HepG2 (cell line): ENCODE data around the gene GPC4. TPM values are rescaled to one million over a fixed set of nuclear protein-coding genes. Genes with fewer than 3 reads are reported as not detected.

Source experiments
- ATAC-seq: fragments of 200-7000 bp; cut with Tn5 transposase; 3 replicates; pipeline ENCODE4 v1.9.1; 2020; ENCODE audit warnings: mild to moderate bottlenecking, moderate library complexity
- BruUV-seq: library from RNA; stranded (reverse); fragments of 400-500 nt; replicated peaks from 2 replicates; lab custom pipeline; 2021; lab: Mats Ljungman, UMichigan
- CTCF ChIA-PET: fragments of 300-600 bp; formaldehyde crosslinking; extraction: SDS; loops from one replicate; lab custom pipeline; 2021; ENCODE audit warnings: low total read pairs, inconsistent platforms, low intra/inter-chr PET ratio; lab: Yijun Ruan, JAX
- POLR2A ChIA-PET: fragments of 350-600 bp; sonication (Branson Sonifier 250); formaldehyde crosslinking; loops from one replicate; lab custom pipeline; 2020; ENCODE audit warnings: antibody characterized with exemption, inconsistent platforms; lab: Yijun Ruan, JAX
- DNase-seq: peaks from one replicate; pipeline ENCODE4 v3.0.0-alpha.2; 2015; ENCODE audit warnings: low spot score
- FAIRE-seq: peaks from 3 replicates; lab custom pipeline; 2011; peaks lifted over from hg19 to GRCh38; lab: Jason Lieb, UNC
- H2AFZ ChIP-seq: one replicate; pipeline ENCODE4 v1.6.1; 2011; ENCODE audit warnings: low read length, inconsistent platforms
- H3K27ac ChIP-seq: fragments of 300-600 bp; 3 replicates; pipeline ENCODE4 v1.8.0; 2011; ENCODE audit warnings: mixed run types, mild to moderate bottlenecking, mixed read lengths, low read length, inconsistent platforms; ENCODE audit not compliant: insufficient read depth; ENCODE audit errors: extremely low read length
- H3K27me3 ChIP-seq, 2 experiments: fragments of 200-600 bp in 1 of 2; 2 replicates in 1 of 2; 3 replicates in 1 of 2; pipeline versions ENCODE4 v1.6.0 to v1.8.0; 2011; ENCODE audit warnings: low read length in 2 of 2, mild to moderate bottlenecking in 2 of 2, moderate library complexity in 2 of 2, inconsistent platforms in 1 of 2; ENCODE audit not compliant: insufficient read depth in 2 of 2, control insufficient read depth in 1 of 2
- H3K36me3 ChIP-seq, 2 experiments: fragments of 200-600 bp in 1 of 2; replicated peaks in 1 of 2; 2 replicates in 1 of 2; 3 replicates in 1 of 2; pipeline versions ENCODE4 v1.5.1 to v1.8.0; 2011; ENCODE audit warnings: low read length in 2 of 2, inconsistent platforms in 1 of 2; ENCODE audit not compliant: insufficient read depth in 2 of 2, control insufficient read depth in 1 of 2
- H3K4me1 ChIP-seq: 2 replicates; pipeline ENCODE4 v1.5.1; 2012; ENCODE audit warnings: low read length, inconsistent platforms; ENCODE audit not compliant: insufficient read depth
- H3K4me2 ChIP-seq: 2 replicates; pipeline ENCODE4 v1.6.0; 2011; ENCODE audit warnings: low read depth, low read length, inconsistent platforms
- H3K4me3 ChIP-seq, 3 experiments: fragments of 200-600 bp in 1 of 3; sonication (generic), shearing (Covaris generic) in 1 of 3; replicated peaks in 1 of 3; 2 replicates each; pipeline ENCODE4 v1.5.1; 2011 to 2016; ENCODE audit warnings: low read length in 3 of 3, inconsistent platforms in 2 of 3, low read depth in 2 of 3, mild to moderate bottlenecking in 2 of 3, control low read depth in 1 of 3, mixed read lengths in 1 of 3; ENCODE audit not compliant: insufficient read depth in 1 of 3
- H3K79me2 ChIP-seq: one replicate; pipeline ENCODE4 v1.6.1; 2011; ENCODE audit warnings: low read length, inconsistent platforms; ENCODE audit not compliant: insufficient read depth
- H3K9ac ChIP-seq: 2 replicates; pipeline ENCODE4 v1.6.0; 2011; ENCODE audit warnings: mild to moderate bottlenecking, low read depth, low read length, inconsistent platforms; ENCODE audit not compliant: insufficient read depth
- H3K9me3 ChIP-seq: 2 replicates; pipeline ENCODE4 v1.5.1; 2012; ENCODE audit warnings: mild to moderate bottlenecking, low read length
- H4K20me1 ChIP-seq: 2 replicates; pipeline ENCODE4 v1.6.0; 2011; ENCODE audit warnings: inconsistent platforms, mild to moderate bottlenecking, low read length, moderate library complexity; ENCODE audit not compliant: insufficient read depth
- ARNTL ChIP-seq: sonication (generic); formaldehyde crosslinking; IDR thresholded peaks from 2 replicates; pipeline ENCODE4 v1.4.0; 2020; ENCODE audit warnings: mild to moderate bottlenecking, missing genetic modification reagents
- BRF2 ChIP-seq: sonication (generic); formaldehyde crosslinking; IDR thresholded peaks from 2 replicates; pipeline ENCODE4 v1.8.1; 2022; ENCODE audit warnings: mild to moderate bottlenecking, missing genetic modification reagents
- FOXK2 ChIP-seq: fragments of 450-650 bp; IDR thresholded peaks from 2 replicates; pipeline ENCODE4 v1.6.1; 2016
- FOXM1 ChIP-seq: sonication (generic); formaldehyde crosslinking; IDR thresholded peaks from 2 replicates; pipeline ENCODE4 v1.5.0; 2020; ENCODE audit warnings: missing genetic modification reagents
- GATAD1 ChIP-seq: IDR thresholded peaks from 2 replicates; pipeline ENCODE4 v1.6.1; 2016; ENCODE audit warnings: missing genetic modification reagents, missing compliant biosample characterization
- KDM6A ChIP-seq: IDR thresholded peaks from 2 replicates; pipeline ENCODE4 v1.6.1; 2016; ENCODE audit warnings: low read depth
- MAZ ChIP-seq, 2 experiments: sonication (generic) in 1 of 2; formaldehyde crosslinking in 1 of 2; IDR thresholded peaks; 2 replicates each; pipeline versions ENCODE4 v1.5.0 to v1.6.1; 2012 to 2020; ENCODE audit warnings: low read depth in 2 of 2, mild to moderate bottlenecking in 2 of 2, borderline replicate concordance in 1 of 2, improper control_type of control experiment in 1 of 2, low read length in 1 of 2, missing genetic modification reagents in 1 of 2, moderate library complexity in 1 of 2
- PRPF4 ChIP-seq: fragments of 200-400 bp; formaldehyde crosslinking; IDR thresholded peaks from 2 replicates; pipeline ENCODE4 v1.6.1; 2016; ENCODE audit warnings: low read length, low read depth; ENCODE audit not compliant: poor library complexity, severe bottlenecking
- ZNF224 ChIP-seq: sonication (generic); formaldehyde crosslinking; IDR thresholded peaks from 2 replicates; pipeline ENCODE4 v1.5.0; 2020; ENCODE audit warnings: mild to moderate bottlenecking, missing genetic modification reagents
- ZNF746 ChIP-seq: sonication (generic); formaldehyde crosslinking; IDR thresholded peaks from 2 replicates; pipeline ENCODE4 v1.8.0; 2022; ENCODE audit warnings: mild to moderate bottlenecking, missing genetic modification reagents
- ZNF788 ChIP-seq: sonication (generic); formaldehyde crosslinking; IDR thresholded peaks from 2 replicates; pipeline ENCODE4 v1.5.0; 2020; ENCODE audit warnings: mild to moderate bottlenecking, missing genetic modification reagents, borderline replicate concordance
- WGBS: methylation state at CpG from one replicate; pipeline ENCODE4 v1.1.6; 2017; ENCODE audit warnings: low lambda C conversion rate; 5-methylcytosine and 5-hydroxymethylcytosine counted together
- in situ Hi-C: cut with HindIII; loops from 2 replicates; pipeline ENCODE4 v1.10.0; 2017; ENCODE audit warnings: low pct_unique_long_range_greater_than_20kb; ENCODE audit not compliant: extremely low pct_ligation_motif_present
- intact Hi-C: fragments of 100-400 bp; cut with micrococcal nuclease; formaldehyde crosslinking; loops from one replicate; pipeline ENCODE4 v1.10.0; 2022; ENCODE audit not compliant: unreplicated experiment
- polyA plus RNA-seq, 8 experiments: library from polyadenylated mRNA; depleted of rRNA in 3 of 8; stranded (reverse) in 7 of 8; unstranded in 1 of 8; fragments of >200 nt; fragmentation: Illumina TruSeq in 4 of 8; extraction: Trizol in 4 of 8; gene quantifications; 2 replicates each; pipeline versions ENCODE4 v1.2.1 to v1.2.3, GENCODE V29; 2011 to 2016; ENCODE audit warnings: low read depth in 4 of 8, missing spikeins in 1 of 8, mixed read lengths in 1 of 8; ENCODE audit not compliant: insufficient read depth in 1 of 8
- total RNA-seq, 5 experiments: library from RNA; depleted of rRNA; stranded (reverse); fragments of >200 nt; fragmentation: Illumina TruSeq; extraction: Trizol; gene quantifications; 2 replicates each; pipeline ENCODE4 v1.2.3, GENCODE V29; 2016; ENCODE audit warnings: low read depth in 1 of 5

GPC4 gene
- total and polyA plus RNA-seq, 2 of the 13 experiments (the other 11 are each of a cell fraction or from before 2014, with no cell fraction given) = 0.29 to 0.38 TPM

- no TSS peak for BruUV-seq
- Histone ChIP-seq H2AFZ (no peak overlapping the region), H3K4me3 (no peak overlapping the region), H3K9ac (no peak overlapping the region), H3K27ac (no peak overlapping the region), H3K4me2 (no peak overlapping the region), H3K9me3 (no peaks in the 10 kb centered on the region), H3K27me3 (no peaks in the 10 kb centered on the region), H3K79me2 (no peaks in the 10 kb centered on the region), H3K4me1 (no peaks in the 10 kb centered on the region), H4K20me1 (no peaks in the 10 kb centered on the region), H3K36me3 (no peaks in the 10 kb centered on the region)
- ATAC-seq (no peak), FAIRE-seq (no peak), DNase-seq (no peak)
- CTCF ChIA-PET = no interaction called here
- WGBS = 23% methylated on average over 4 of the region's 4 CpGs
- POLR2A ChIA-PET = no interaction called here
- in situ Hi-C loops = no loop called here
- TF ChIP-seq ZNF224 (CRISPR knock-in tag) (no peak), MAZ (IDR thresholded peaks at IDR 0.05; ENCODE audit: borderline replicate concordance, low read depth, low read length) (no peak), MAZ (CRISPR knock-in tag; IDR thresholded peaks at IDR 0.05; ENCODE audit: low read depth) (no peak), GATAD1 (CRISPR knock-in tag) (no peak), FOXM1 (CRISPR knock-in tag) (no peak), ARNTL (CRISPR knock-in tag) (no peak), ZNF788 (no peak), PRPF4 (no peak), ZNF746 (CRISPR knock-in tag) (no peak), KDM6A (CRISPR knock-in tag) (no peak), FOXK2 (no peak), BRF2 (CRISPR knock-in tag) (no peak)
- intact Hi-C loops = no loop called here
Measured at GRCh38 chrX:133405498-133406185, 9.6 kb downstream of the GPC4 start.
